Stimulated activated naive CD4-positive, alpha-beta T cell treated with Interleukin-2 at 50 U/mL for 16 hours (primary cell): ENCODE results near the gene MICU2.
"Not testable (repeated sequence)": the region's sequence is repeated elsewhere in the genome, so short reads cannot be mapped to it uniquely, and the experiment has no call there.

Source experiments
- DNase-seq: peaks from one replicate; lab custom pipeline; 2025; lab: John Stamatoyannopoulos, UW

The MICU2 gene

GRCh38 chr13:21594715-21595545, 9.0 kb downstream of the MICU2 start:
- no peak for DNase-seq

- DNase-seq: not testable (repeated sequence)
These were observed 13.1 kb downstream of the MICU2 start for GRCh38 chr13:21590665-21591456.

GRCh38 chr13:21590231-21590630, 13.7 kb downstream of the MICU2 start:
- DNase-seq: no peak

- DNase-seq: not testable (repeated sequence)
These were observed 14.5 kb downstream of the MICU2 start for GRCh38 chr13:21589510-21589909.

- DNase-seq: not testable (repeated sequence)
These were observed 15.6 kb downstream of the MICU2 start for GRCh38 chr13:21588411-21588810.

- DNase-seq: no peak
These were observed 18.9 kb downstream of the MICU2 start for GRCh38 chr13:21584973-21585592.

GRCh38 chr13:21583478-21583877, 20.5 kb downstream of the MICU2 start:
- DNase-seq: no peak

GRCh38 chr13:21580736-21581135, 23.2 kb downstream of the MICU2 start:
- no peak for DNase-seq

- no peak for DNase-seq
These were observed 24.1 kb downstream of the MICU2 start for GRCh38 chr13:21579754-21580316.

- DNase-seq: no peak
These were observed 25.2 kb downstream of the MICU2 start for GRCh38 chr13:21578748-21579147.

- DNase-seq: no peak
These were observed 27.5 kb downstream of the MICU2 start for GRCh38 chr13:21576426-21576825.

GRCh38 chr13:21573920-21574712, 29.9 kb downstream of the MICU2 start:
- no peak for DNase-seq

GRCh38 chr13:21569686-21570085, 34.3 kb downstream of the MICU2 start:
- DNase-seq: no peak

- DNase-seq: no peak
These were observed 35.1 kb downstream of the MICU2 start for GRCh38 chr13:21568854-21569253.

GRCh38 chr13:21567714-21568113, 36.3 kb downstream of the MICU2 start:
- no peak for DNase-seq

- DNase-seq: no peak
These were observed 46.0 kb downstream of the MICU2 start for GRCh38 chr13:21557995-21558394.

- no peak for DNase-seq
These were observed 47.9 kb downstream of the MICU2 start for GRCh38 chr13:21556051-21556450.

- not testable (repeated sequence) for DNase-seq
These were observed 50.7 kb downstream of the MICU2 start for GRCh38 chr13:21553261-21553660.

- no peak for DNase-seq
These were observed 53.1 kb downstream of the MICU2 start for GRCh38 chr13:21550918-21551317.

GRCh38 chr13:21549633-21550032, 54.3 kb downstream of the MICU2 start:
- no peak for DNase-seq

- DNase-seq: no peak
These were observed 55.4 kb downstream of the MICU2 start for GRCh38 chr13:21548577-21548976.

GRCh38 chr13:21546372-21546771, 57.6 kb downstream of the MICU2 start:
- no peak for DNase-seq
